Cardiac fibroblast (primary cell): ENCODE results near the gene NINJ2.

Source experiments
- DNase-seq, 2 donors: peaks; one replicate each; pipeline versions ENCODE4 v3.0.0 to v3.0.0-alpha.2; 2010; ENCODE audit warnings: low read depth in 2 of 2
- H3K4me3 ChIP-seq, 2 donors: replicated peaks in 1 of 2; 1 replicate in 1 of 2; 2 replicates in 1 of 2; pipeline ENCODE4 v1.5.1; 2011; ENCODE audit warnings: low read depth in 2 of 2, low read length in 2 of 2, mild to moderate bottlenecking in 2 of 2, moderate library complexity in 1 of 2
- TF ChIP-seq, protein P1 (sequence below): IDR thresholded peaks from one replicate; pipeline ENCODE4 v1.5.1; 2011; ENCODE audit warnings: low read depth, mild to moderate bottlenecking, low read length, inconsistent platforms

Gene NINJ2

DNA sequence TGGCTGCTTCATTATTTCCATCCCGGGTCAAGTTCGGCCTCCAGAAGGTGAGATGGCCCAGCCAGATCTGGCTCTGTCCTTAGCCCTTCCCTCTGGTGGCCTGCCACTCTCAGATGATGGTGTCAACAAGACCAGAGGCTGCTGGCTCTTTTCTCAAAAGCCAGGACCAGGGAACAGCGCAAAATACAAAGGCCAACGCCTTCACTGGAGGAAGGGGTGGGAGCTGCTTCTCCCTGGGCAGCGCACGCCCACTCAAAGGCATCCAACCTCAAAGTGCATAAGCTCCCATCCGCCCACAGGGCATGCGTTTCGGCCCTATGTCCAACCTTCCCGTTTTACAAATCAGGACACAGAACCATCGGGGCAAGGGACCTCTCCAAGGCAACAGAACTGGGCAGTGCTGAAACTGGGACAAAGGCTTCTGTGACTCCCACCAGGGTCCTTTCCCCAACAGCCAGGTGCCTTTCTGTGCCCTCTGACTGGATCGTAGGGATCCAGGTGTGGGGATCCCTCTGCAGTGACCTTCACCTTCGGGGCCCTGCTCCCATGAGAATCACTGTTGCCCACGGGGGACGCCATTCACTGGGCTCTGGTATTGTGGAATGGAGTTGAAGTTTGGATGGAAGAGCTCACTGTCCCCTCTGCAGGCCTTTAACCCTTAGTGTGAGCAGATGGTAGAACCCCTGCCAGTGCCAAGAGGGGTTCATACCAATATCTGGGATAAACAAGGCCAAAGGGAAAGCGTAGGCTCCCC lies 76.8 kb downstream of the NINJ2 start:
- DNase-seq: no peak
- H3K4me3 ChIP-seq: no peak overlapping the region
- TF ChIP-seq, protein P1, sequence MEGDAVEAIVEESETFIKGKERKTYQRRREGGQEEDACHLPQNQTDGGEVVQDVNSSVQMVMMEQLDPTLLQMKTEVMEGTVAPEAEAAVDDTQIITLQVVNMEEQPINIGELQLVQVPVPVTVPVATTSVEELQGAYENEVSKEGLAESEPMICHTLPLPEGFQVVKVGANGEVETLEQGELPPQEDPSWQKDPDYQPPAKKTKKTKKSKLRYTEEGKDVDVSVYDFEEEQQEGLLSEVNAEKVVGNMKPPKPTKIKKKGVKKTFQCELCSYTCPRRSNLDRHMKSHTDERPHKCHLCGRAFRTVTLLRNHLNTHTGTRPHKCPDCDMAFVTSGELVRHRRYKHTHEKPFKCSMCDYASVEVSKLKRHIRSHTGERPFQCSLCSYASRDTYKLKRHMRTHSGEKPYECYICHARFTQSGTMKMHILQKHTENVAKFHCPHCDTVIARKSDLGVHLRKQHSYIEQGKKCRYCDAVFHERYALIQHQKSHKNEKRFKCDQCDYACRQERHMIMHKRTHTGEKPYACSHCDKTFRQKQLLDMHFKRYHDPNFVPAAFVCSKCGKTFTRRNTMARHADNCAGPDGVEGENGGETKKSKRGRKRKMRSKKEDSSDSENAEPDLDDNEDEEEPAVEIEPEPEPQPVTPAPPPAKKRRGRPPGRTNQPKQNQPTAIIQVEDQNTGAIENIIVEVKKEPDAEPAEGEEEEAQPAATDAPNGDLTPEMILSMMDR: no peak

GRCh38 chr12:585062-586061 lies 77.9 kb downstream of the NINJ2 start:
- TF ChIP-seq, protein P1: no peak
- DNase-seq: no peak
- H3K4me3 ChIP-seq: no peak overlapping the region

- TF ChIP-seq, protein P1: no peak
- no peak for DNase-seq
- no peak overlapping the region for H3K4me3 ChIP-seq
Observed at GRCh38 chr12:583251-583869, 79.9 kb downstream of the NINJ2 start.

GRCh38 chr12:581746-582145 lies 81.5 kb downstream of the NINJ2 start:
- TF ChIP-seq, protein P1: no peak
- no peak for DNase-seq
- no peak overlapping the region for H3K4me3 ChIP-seq

DNA sequence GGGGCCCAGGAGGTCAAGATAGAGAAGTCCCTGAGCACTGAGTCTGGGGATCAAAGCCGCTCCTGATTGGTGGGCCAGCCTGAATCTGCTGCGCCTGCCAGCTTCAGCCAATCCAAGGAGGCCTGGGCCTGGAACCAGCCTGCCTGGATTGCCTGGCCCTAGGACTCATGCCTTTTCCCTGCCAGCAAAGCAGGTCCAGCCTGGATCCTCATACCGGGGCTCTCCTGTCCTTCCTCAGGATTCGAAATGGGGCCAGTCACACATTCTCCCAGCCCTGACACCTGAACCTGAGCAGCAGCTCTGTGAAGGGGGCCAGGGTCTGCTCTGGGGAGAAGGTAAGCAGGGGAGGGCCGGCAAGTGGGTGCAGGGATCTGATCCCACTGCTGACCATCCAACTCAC lies 81.9 kb downstream of the NINJ2 start:
- H3K4me3 ChIP-seq: no peak overlapping the region
- DNase-seq: no peak
- TF ChIP-seq, protein P1: no peak

- DNase-seq: no peak
- TF ChIP-seq, protein P1: no peak
- H3K4me3 ChIP-seq: no peak overlapping the region
Observed at GRCh38 chr12:580813-581212, 82.4 kb downstream of the NINJ2 start.
